Panc1 (cell line): ENCODE data around the gene TEKT3. TPM values are rescaled to one million over a fixed set of nuclear protein-coding genes. Genes with fewer than 3 reads are reported as not detected.

ENCODE experiments used
- ATAC-seq: fragments of 200-7000 bp; cut with Tn5 transposase; 2 replicates; pipeline ENCODE4 v1.9.1; 2020; ENCODE audit warnings: mild to moderate bottlenecking, moderate library complexity
- BruUV-seq: library from RNA; stranded (reverse); fragments of 400-500 nt; replicated peaks from 2 replicates; lab custom pipeline; 2021; lab: Mats Ljungman, UMichigan
- CTCF ChIA-PET: fragments of 300-600 bp; sonication (Branson Sonifier 250); formaldehyde crosslinking; loops from one replicate; lab custom pipeline; 2022; ENCODE audit warnings: antibody characterized with exemption; lab: Charles Lee
- POLR2A ChIA-PET: fragments of 300-600 bp; sonication (Branson Sonifier 250); formaldehyde crosslinking; loops from one replicate; lab custom pipeline; 2022; ENCODE audit warnings: antibody characterized with exemption; lab: Charles Lee
- DNase-seq: peaks from one replicate; pipeline ENCODE4 v3.0.0-alpha.2; 2010; ENCODE audit warnings: low read depth, low spot score
- H3K27ac ChIP-seq: 2 replicates; pipeline ENCODE4 v1.5.1; 2011; ENCODE audit warnings: mild to moderate bottlenecking, low read length, inconsistent platforms
- H3K27me3 ChIP-seq: fragments of 200-500 bp; sonication (Bioruptor generic); 2 replicates; pipeline ENCODE4 v1.6.0; 2014; ENCODE audit warnings: low read length, inconsistent platforms; ENCODE audit not compliant: control insufficient read depth, insufficient read depth
- H3K36me3 ChIP-seq: fragments of 200-500 bp; sonication (Bioruptor generic); 2 replicates; pipeline ENCODE4 v1.5.1; 2014; ENCODE audit warnings: inconsistent platforms, mild to moderate bottlenecking, low read length, moderate library complexity; ENCODE audit not compliant: control insufficient read depth, insufficient read depth
- H3K4me1 ChIP-seq: 2 replicates; pipeline ENCODE4 v1.5.1; 2011; ENCODE audit warnings: inconsistent platforms, mild to moderate bottlenecking, low read length, moderate library complexity; ENCODE audit not compliant: control insufficient read depth, insufficient read depth
- H3K4me3 ChIP-seq, 2 experiments: 2 replicates each; pipeline ENCODE4 v1.5.1; 2011 to 2012; ENCODE audit warnings: low read depth in 2 of 2, low read length in 2 of 2, mild to moderate bottlenecking in 2 of 2, inconsistent platforms in 1 of 2, moderate library complexity in 1 of 2
- H3K9me3 ChIP-seq: fragments of 200-500 bp; sonication (Bioruptor generic); 2 replicates; pipeline ENCODE4 v1.5.1; 2014; ENCODE audit warnings: low read depth, mild to moderate bottlenecking, inconsistent platforms, low read length, moderate library complexity; ENCODE audit not compliant: control insufficient read depth, insufficient read depth
- POLR2AphosphoS5 ChIP-seq: IDR thresholded peaks from 2 replicates; pipeline ENCODE4 v1.6.1; 2012; ENCODE audit warnings: mild to moderate bottlenecking, low read depth, low read length, moderate library complexity
- SIN3A ChIP-seq: IDR thresholded peaks from 2 replicates; pipeline ENCODE4 v1.6.1; 2012; ENCODE audit warnings: low read depth, mild to moderate bottlenecking, low read length, moderate library complexity, borderline replicate concordance; ENCODE audit not compliant: insufficient read depth
- TCF7L2 ChIP-seq: IDR thresholded peaks from 2 replicates; pipeline ENCODE4 v1.6.1; 2011; ENCODE audit warnings: mild to moderate bottlenecking, low read depth, low read length, inconsistent platforms
- in situ Hi-C: cut with HindIII; loops from 2 replicates; pipeline ENCODE4 v1.10.0; 2016; ENCODE audit warnings: low sequenced_read_pairs, low pct_unique_long_range_greater_than_20kb
- intact Hi-C: fragments of 100-400 bp; cut with micrococcal nuclease; formaldehyde crosslinking; loops from one replicate; pipeline ENCODE4 v1.10.0; 2022; ENCODE audit not compliant: unreplicated experiment
- total RNA-seq: library from RNA; stranded (reverse); gene quantifications from one replicate; pipeline ENCODE4 v1.2.1, GENCODE V29; 2021; ENCODE audit not compliant: unreplicated experiment
- TF ChIP-seq, protein P1 (sequence below), 2 experiments: IDR thresholded peaks; 2 replicates each; pipeline ENCODE4 v1.6.1; 2011 to 2012; ENCODE audit warnings: low read depth in 2 of 2, control low read depth in 1 of 2, low read length in 1 of 2, mild to moderate bottlenecking in 1 of 2, moderate library complexity in 1 of 2; ENCODE audit not compliant: insufficient read depth in 1 of 2
- TF ChIP-seq, protein P2 (sequence below): fragments of 450-650 bp; IDR thresholded peaks from 2 replicates; pipeline ENCODE4 v1.5.1; 2017; ENCODE audit warnings: mild to moderate bottlenecking

TEKT3 gene
- total RNA-seq, 1 experiment from 2014 or later = not detected

DNA sequence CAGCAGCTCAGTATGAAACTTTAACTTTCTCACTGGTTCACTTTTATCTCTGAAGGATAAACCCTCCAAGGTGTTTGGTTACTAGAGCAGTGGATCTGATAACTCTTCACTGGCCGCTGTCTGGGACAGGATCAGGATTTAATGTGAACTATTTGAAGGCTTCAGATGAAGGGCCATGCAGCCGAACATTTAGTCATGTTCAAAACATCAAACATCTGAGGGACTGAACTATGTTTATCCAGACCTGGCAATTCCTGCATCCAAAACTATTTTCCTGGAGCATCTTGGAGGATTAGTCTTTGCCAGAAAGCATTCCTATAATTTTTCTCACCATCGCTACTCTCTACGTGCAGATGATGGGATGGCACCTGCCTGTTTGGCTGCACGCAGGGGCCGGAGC lies 55.9 kb downstream of the TEKT3 start:
- CTCF ChIA-PET = no interaction called here

DNA sequence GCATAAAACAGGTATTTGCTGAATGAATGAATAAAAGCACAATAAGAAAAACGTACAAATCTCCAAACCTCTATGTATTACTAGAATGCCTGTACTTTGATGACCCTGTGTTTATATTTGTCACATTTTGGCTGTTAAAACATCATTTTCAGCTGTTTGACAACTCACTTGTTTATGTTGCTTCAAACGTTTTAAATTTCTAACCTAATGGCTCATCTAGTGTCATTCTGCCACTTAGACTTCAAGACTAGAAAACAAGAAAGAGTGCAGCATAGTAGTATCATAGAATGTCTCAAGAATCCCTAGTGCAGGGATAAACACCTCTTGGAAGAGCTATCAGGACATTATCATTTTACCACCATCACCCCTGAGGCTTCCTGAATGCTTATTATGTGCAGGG lies 56.9 kb downstream of the TEKT3 start:
- no peaks in the 10 kb centered on the region for H3K9me3 ChIP-seq
- ChIA-PET POLR2A (no interaction called here), CTCF (no interaction called here)
- no TSS peak for BruUV-seq
- H3K27me3 ChIP-seq = no peaks in the 10 kb centered on the region
- intact Hi-C loops (no loop called here), in situ Hi-C loops (no loop called here)
- no peak for TF ChIP-seq POLR2AphosphoS5
- no peak overlapping the region for H3K27ac ChIP-seq
- no peaks in the 10 kb centered on the region for H3K36me3 ChIP-seq
- H3K4me3 ChIP-seq = no peak overlapping the region
- no peak for DNase-seq
- H3K4me1 ChIP-seq = no peaks in the 10 kb centered on the region
- ATAC-seq = no peak

More for the DNA sequence above, 55.9 kb downstream of the TEKT3 start:
- TF ChIP-seq, protein P1, sequence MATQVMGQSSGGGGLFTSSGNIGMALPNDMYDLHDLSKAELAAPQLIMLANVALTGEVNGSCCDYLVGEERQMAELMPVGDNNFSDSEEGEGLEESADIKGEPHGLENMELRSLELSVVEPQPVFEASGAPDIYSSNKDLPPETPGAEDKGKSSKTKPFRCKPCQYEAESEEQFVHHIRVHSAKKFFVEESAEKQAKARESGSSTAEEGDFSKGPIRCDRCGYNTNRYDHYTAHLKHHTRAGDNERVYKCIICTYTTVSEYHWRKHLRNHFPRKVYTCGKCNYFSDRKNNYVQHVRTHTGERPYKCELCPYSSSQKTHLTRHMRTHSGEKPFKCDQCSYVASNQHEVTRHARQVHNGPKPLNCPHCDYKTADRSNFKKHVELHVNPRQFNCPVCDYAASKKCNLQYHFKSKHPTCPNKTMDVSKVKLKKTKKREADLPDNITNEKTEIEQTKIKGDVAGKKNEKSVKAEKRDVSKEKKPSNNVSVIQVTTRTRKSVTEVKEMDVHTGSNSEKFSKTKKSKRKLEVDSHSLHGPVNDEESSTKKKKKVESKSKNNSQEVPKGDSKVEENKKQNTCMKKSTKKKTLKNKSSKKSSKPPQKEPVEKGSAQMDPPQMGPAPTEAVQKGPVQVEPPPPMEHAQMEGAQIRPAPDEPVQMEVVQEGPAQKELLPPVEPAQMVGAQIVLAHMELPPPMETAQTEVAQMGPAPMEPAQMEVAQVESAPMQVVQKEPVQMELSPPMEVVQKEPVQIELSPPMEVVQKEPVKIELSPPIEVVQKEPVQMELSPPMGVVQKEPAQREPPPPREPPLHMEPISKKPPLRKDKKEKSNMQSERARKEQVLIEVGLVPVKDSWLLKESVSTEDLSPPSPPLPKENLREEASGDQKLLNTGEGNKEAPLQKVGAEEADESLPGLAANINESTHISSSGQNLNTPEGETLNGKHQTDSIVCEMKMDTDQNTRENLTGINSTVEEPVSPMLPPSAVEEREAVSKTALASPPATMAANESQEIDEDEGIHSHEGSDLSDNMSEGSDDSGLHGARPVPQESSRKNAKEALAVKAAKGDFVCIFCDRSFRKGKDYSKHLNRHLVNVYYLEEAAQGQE (IDR thresholded peaks at IDR 0.05; ENCODE audit: insufficient read depth in 1 of 2, low read depth in 2 of 2, low read length in 1 of 2) = no peak
- TF ChIP-seq TCF7L2 = no peak
- TF ChIP-seq SIN3A = no peak
- TF ChIP-seq POLR2AphosphoS5 = no peak
- TF ChIP-seq, protein P2, sequence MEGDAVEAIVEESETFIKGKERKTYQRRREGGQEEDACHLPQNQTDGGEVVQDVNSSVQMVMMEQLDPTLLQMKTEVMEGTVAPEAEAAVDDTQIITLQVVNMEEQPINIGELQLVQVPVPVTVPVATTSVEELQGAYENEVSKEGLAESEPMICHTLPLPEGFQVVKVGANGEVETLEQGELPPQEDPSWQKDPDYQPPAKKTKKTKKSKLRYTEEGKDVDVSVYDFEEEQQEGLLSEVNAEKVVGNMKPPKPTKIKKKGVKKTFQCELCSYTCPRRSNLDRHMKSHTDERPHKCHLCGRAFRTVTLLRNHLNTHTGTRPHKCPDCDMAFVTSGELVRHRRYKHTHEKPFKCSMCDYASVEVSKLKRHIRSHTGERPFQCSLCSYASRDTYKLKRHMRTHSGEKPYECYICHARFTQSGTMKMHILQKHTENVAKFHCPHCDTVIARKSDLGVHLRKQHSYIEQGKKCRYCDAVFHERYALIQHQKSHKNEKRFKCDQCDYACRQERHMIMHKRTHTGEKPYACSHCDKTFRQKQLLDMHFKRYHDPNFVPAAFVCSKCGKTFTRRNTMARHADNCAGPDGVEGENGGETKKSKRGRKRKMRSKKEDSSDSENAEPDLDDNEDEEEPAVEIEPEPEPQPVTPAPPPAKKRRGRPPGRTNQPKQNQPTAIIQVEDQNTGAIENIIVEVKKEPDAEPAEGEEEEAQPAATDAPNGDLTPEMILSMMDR = no peak
- ATAC-seq = no peak
- Histone ChIP-seq H3K4me1 (no peaks in the 10 kb centered on the region), H3K27me3 (no peaks in the 10 kb centered on the region), H3K4me3 (no peak overlapping the region), H3K36me3 (no peaks in the 10 kb centered on the region), H3K27ac (no peak overlapping the region), H3K9me3 (no peaks in the 10 kb centered on the region)
- intact Hi-C loops (no loop called here), in situ Hi-C loops (no loop called here)
- DNase-seq = no peak
- POLR2A ChIA-PET = no interaction called here
- no TSS peak for BruUV-seq

DNA sequence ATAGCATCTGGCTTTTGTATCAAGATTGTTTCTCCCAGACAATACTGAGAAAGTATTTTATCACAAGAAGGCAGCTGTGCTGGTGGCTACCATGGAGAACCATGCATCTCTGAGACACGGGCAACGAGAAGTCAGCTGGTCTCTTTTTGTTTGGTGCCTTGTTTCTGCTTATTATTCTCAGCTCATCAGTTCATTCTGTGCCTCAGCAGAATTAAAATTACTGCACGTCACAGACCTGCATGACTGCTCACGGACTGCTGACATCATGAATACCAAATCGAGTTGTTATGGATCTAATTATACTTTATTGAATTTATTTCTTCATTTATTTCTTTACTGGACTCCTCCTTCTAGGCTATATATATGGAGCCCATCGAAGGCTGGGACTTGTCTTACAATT lies 57.3 kb downstream of the TEKT3 start:
- H3K27ac ChIP-seq = no peak overlapping the region
- in situ Hi-C loops (no loop called here), intact Hi-C loops (no loop called here)
- no peaks in the 10 kb centered on the region for H3K27me3 ChIP-seq
- no peaks in the 10 kb centered on the region for H3K4me1 ChIP-seq
- H3K36me3 ChIP-seq = no peaks in the 10 kb centered on the region
- DNase-seq (no peak), ATAC-seq (no peak)
- ChIA-PET POLR2A (no interaction called here), CTCF (no interaction called here)
- H3K4me3 ChIP-seq = no peak overlapping the region
- TF ChIP-seq, protein P2 = no peak
- TF ChIP-seq TCF7L2 = no peak
- TF ChIP-seq POLR2AphosphoS5 = no peak
- TF ChIP-seq, protein P1 (IDR thresholded peaks at IDR 0.05; ENCODE audit: insufficient read depth in 1 of 2, low read depth in 2 of 2, low read length in 1 of 2) = no peak
- no peak for TF ChIP-seq SIN3A
- no peaks in the 10 kb centered on the region for H3K9me3 ChIP-seq
- BruUV-seq = no TSS peak
